ENCODE measurements around the gene CSPG4.
"Not testable (repeated sequence)": the region's sequence is repeated elsewhere in the genome, so short reads cannot be mapped to it uniquely, and the experiment has no call there.

The CSPG4 gene

GRCh38 chr15:75714195-75714594, 1.5 kb upstream of the CSPG4 start:
- CTCF ChIA-PET = interaction anchor here (1.2 to 3.7 kb wide), 6 partner anchors 8 to 425 kb away, joined by 3 to 17 read pairs (median 5); a partner anchor contains a TSS
- POLR2A ChIA-PET = no interaction called here
- DNase-seq (ENCODE audit: low read depth, low spot score) = no peak
- TF ChIP-seq CTCF (IDR thresholded peaks at IDR 0.05; ENCODE audit: insufficient read depth, low read length, missing control alignments) = no peak
- H3K4me3 ChIP-seq (ENCODE audit: low read depth, low read length) = no peak overlapping the region

- ChIA-PET CTCF (interaction anchor here (1.2 to 3.7 kb wide), 6 partner anchors 9 to 426 kb away, joined by 3 to 17 read pairs (median 5); a partner anchor contains a TSS), POLR2A (interaction anchor here (1.5 kb wide), 1 partner anchor 11 kb away, joined by 6 read pairs; a partner anchor contains a TSS)
- TF ChIP-seq CTCF (IDR thresholded peaks at IDR 0.05; ENCODE audit: insufficient read depth, low read length, missing control alignments) = no peak
- no peak for DNase-seq (ENCODE audit: low read depth, low spot score)
- H3K4me3 ChIP-seq (ENCODE audit: low read depth, low read length) = no peak overlapping the region; the same call in 1 of the 2 replicates
Measured at GRCh38 chr15:75713338-75713895, 769 bp upstream of the CSPG4 start.

GRCh38 chr15:75711495-75711894, 1.2 kb downstream of the CSPG4 start:
- CTCF ChIA-PET; DNase-seq (ENCODE audit: low read depth, low spot score); POLR2A ChIA-PET: not testable (repeated sequence)
- peak overlapping the region; percentile 84 for H3K4me3 ChIP-seq (ENCODE audit: low read depth, low read length)

GRCh38 chr15:75710874-75711273, 1.8 kb downstream of the CSPG4 start:
- H3K4me3 ChIP-seq (ENCODE audit: low read depth, low read length); DNase-seq (ENCODE audit: low read depth, low spot score); CTCF ChIA-PET; POLR2A ChIA-PET: not testable (repeated sequence)

- H3K4me3 ChIP-seq (ENCODE audit: low read depth, low read length); DNase-seq (ENCODE audit: low read depth, low spot score); CTCF ChIA-PET; POLR2A ChIA-PET: not testable (repeated sequence)
Measured at GRCh38 chr15:75709458-75709857, 3.2 kb downstream of the CSPG4 start.

GRCh38 chr15:75706682-75706954, 6.0 kb downstream of the CSPG4 start:
- no peak for TF ChIP-seq CTCF (IDR thresholded peaks at IDR 0.05; ENCODE audit: insufficient read depth, low read length, missing control alignments)
- ChIA-PET CTCF (no interaction called here), POLR2A (no interaction called here)
- H3K4me3 ChIP-seq (ENCODE audit: low read depth, low read length) = no peak overlapping the region
- no peak for DNase-seq (ENCODE audit: low read depth, low spot score)

- H3K4me3 ChIP-seq (ENCODE audit: low read depth, low read length) = no peak overlapping the region
- no peak for TF ChIP-seq CTCF (IDR thresholded peaks at IDR 0.05; ENCODE audit: insufficient read depth, low read length, missing control alignments)
- ChIA-PET POLR2A (no interaction called here), CTCF (interaction anchor here (1.0 kb wide), 1 partner anchor 27 kb away, joined by 3 read pairs; no protein-coding TSS in a partner anchor)
- no peak for DNase-seq (ENCODE audit: low read depth, low spot score)
Measured at GRCh38 chr15:75705854-75706681, 6.6 kb downstream of the CSPG4 start.

GRCh38 chr15:75705375-75705774, 7.3 kb downstream of the CSPG4 start:
- H3K4me3 ChIP-seq (ENCODE audit: low read depth, low read length); DNase-seq (ENCODE audit: low read depth, low spot score); POLR2A ChIA-PET: not testable (repeated sequence)
- CTCF ChIA-PET = interaction anchor here (1.0 kb wide), 1 partner anchor 27 kb away, joined by 3 read pairs; no protein-coding TSS in a partner anchor
